Activated B cell treated with CpG ODN at 0.5 μM for 24 hours (primary cell): ENCODE data around the gene KRI1. TPM values are rescaled to one million over a fixed set of nuclear protein-coding genes. Genes with fewer than 3 reads are reported as not detected.

ENCODE experiments used
- ATAC-seq: fragments of 200-7000 bp; cut with Tn5 transposase; one replicate; pipeline ENCODE4 v1.10.0; 2021; ENCODE audit warnings: low read depth, mild to moderate bottlenecking, moderate library complexity
- CTCF ChIA-PET: fragments of 350-600 bp; sonication (Branson Sonifier 250); formaldehyde crosslinking; loops from one replicate; lab custom pipeline; 2021; ENCODE audit warnings: antibody characterized with exemption; lab: Charles Lee
- POLR2A ChIA-PET: fragments of 350-600 bp; sonication (Branson Sonifier 250); formaldehyde crosslinking; loops from one replicate; lab custom pipeline; 2021; ENCODE audit warnings: antibody characterized with exemption; lab: Charles Lee
- DNase-seq: peaks from one replicate; pipeline ENCODE4 v3.0.0; 2022
- H3K27ac Mint-ChIP-seq: one replicate; pipeline ENCODE4 v1.8.0; 2020; ENCODE audit warnings: mixed read lengths
- H3K27me3 Mint-ChIP-seq: one replicate; pipeline ENCODE4 v1.8.0; 2021; ENCODE audit warnings: mixed read lengths
- H3K36me3 Mint-ChIP-seq: one replicate; pipeline ENCODE4 v1.8.0; 2021; ENCODE audit warnings: low read depth, mixed read lengths
- H3K4me1 Mint-ChIP-seq: one replicate; pipeline ENCODE4 v1.8.0; 2021; ENCODE audit warnings: mixed read lengths
- H3K4me3 Mint-ChIP-seq: one replicate; pipeline ENCODE4 v1.8.0; 2020; ENCODE audit warnings: mild to moderate bottlenecking, mixed read lengths
- H3K9me3 Mint-ChIP-seq: one replicate; pipeline ENCODE4 v1.8.0; 2020; ENCODE audit warnings: mixed read lengths
- intact Hi-C: fragments of 100-400 bp; cut with micrococcal nuclease; formaldehyde crosslinking; loops from one replicate; pipeline ENCODE4 v1.15.1; 2024
- total RNA-seq: library from RNA; stranded (reverse); gene quantifications from 2 replicates; pipeline ENCODE4 v1.2.3, GENCODE V29; 2022
- TF ChIP-seq, protein P1 (sequence below): fragments of 200-600 bp; IDR thresholded peaks from one replicate; pipeline ENCODE4 v1.8.0; 2022; ENCODE audit warnings: antibody characterized with exemption, mild to moderate bottlenecking

KRI1 gene
- total RNA-seq, 1 donor from 2014 or later, result 48.1 TPM

DNA sequence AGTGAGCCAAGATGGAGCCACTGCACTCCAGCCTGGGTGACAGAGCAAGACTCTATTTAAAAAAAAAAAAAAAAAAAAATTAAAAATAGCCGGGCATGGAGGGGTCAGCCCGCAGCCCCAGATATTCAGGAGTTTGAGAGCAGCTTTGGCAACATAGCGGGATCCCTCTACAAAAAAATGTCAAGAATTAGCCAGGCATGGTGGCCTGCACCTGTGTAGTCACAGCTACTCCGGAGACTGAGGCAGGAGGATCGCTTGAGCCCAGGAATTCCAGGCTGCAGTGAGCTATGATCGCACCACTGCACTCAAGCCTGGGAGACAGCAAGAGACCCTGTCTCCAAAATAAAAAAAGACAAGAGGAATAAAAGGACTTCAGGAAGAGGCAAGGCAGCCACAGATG is 20.6 kb upstream of the KRI1 start:
- ChIA-PET POLR2A (interaction anchor here (0.6 kb wide), 1 partner anchor 18 kb away, joined by 3 read pairs; no protein-coding TSS in a partner anchor), CTCF (interaction anchor here (1.6 to 9.3 kb wide), 2 partner anchors 60 to 114 kb away, joined by 5 to 353 read pairs; no protein-coding TSS in a partner anchor)
- TF ChIP-seq, protein P1, sequence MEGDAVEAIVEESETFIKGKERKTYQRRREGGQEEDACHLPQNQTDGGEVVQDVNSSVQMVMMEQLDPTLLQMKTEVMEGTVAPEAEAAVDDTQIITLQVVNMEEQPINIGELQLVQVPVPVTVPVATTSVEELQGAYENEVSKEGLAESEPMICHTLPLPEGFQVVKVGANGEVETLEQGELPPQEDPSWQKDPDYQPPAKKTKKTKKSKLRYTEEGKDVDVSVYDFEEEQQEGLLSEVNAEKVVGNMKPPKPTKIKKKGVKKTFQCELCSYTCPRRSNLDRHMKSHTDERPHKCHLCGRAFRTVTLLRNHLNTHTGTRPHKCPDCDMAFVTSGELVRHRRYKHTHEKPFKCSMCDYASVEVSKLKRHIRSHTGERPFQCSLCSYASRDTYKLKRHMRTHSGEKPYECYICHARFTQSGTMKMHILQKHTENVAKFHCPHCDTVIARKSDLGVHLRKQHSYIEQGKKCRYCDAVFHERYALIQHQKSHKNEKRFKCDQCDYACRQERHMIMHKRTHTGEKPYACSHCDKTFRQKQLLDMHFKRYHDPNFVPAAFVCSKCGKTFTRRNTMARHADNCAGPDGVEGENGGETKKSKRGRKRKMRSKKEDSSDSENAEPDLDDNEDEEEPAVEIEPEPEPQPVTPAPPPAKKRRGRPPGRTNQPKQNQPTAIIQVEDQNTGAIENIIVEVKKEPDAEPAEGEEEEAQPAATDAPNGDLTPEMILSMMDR, result no peak
- Mint-ChIP-seq H3K27ac (no peak overlapping the region), H3K4me3 (no peak overlapping the region), H3K4me1 (peaks cover 14% of the 10 kb centered on the region), H3K27me3 (no peaks in the 10 kb centered on the region), H3K36me3 (no peaks in the 10 kb centered on the region), H3K9me3 (no peaks in the 10 kb centered on the region)
- ATAC-seq (no peak), DNase-seq (no peak)
- intact Hi-C loops, result no loop called here

DNA sequence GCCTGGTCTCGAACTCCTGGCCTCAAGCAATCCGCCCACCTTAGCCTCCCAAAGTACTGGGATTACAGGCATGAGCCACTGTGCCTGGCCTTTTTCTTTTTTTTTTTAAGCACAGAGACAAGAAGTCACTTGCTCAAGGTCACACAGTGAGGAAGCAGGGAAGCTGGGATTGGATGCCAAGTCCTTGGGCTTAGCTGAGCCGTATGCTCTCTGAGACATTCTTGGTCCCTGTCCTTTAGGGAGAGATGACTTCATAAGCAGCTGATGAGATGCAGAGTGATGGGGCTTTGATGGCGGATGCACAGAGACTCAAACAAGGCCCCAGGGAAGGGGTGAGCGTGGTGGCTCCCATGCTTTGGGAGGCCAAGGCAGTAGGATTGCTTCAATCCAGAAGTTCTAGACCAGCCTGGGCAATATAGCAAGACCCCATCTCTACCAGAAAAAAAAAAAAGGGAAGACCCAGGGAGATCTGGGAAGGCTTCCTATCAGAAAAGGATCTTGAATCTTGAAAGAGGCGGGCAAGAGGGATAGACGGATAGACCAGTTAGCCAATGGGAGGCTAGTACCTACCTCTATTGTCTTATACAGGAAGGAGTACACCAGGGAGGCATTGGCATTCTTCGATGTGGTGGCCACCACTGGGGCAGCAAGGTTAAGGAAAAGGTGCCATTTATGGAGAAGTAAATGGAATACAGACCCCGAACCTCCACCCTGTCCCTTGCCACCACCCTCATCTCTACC is 17.4 kb upstream of the KRI1 start:
- Mint-ChIP-seq H3K4me3 (no peak overlapping the region), H3K27ac (peak overlapping the region; percentile 12), H3K36me3 (no peaks in the 10 kb centered on the region), H3K9me3 (no peaks in the 10 kb centered on the region), H3K4me1 (peaks cover 19% of the 10 kb centered on the region), H3K27me3 (no peaks in the 10 kb centered on the region)
- CTCF ChIA-PET, result interaction anchor here (0.7 to 9.3 kb wide), 6 partner anchors 7 to 99 kb away, joined by 3 to 353 read pairs (median 6); no protein-coding TSS in a partner anchor
- TF ChIP-seq, protein P1, result no peak
- ATAC-seq (no peak), DNase-seq (no peak)
- intact Hi-C loops, result no loop called here
- POLR2A ChIA-PET, result interaction anchor here (0.5 to 0.6 kb wide), 2 partner anchors 12 to 61 kb away, joined by 3 to 7 read pairs; no protein-coding TSS in a partner anchor

DNA sequence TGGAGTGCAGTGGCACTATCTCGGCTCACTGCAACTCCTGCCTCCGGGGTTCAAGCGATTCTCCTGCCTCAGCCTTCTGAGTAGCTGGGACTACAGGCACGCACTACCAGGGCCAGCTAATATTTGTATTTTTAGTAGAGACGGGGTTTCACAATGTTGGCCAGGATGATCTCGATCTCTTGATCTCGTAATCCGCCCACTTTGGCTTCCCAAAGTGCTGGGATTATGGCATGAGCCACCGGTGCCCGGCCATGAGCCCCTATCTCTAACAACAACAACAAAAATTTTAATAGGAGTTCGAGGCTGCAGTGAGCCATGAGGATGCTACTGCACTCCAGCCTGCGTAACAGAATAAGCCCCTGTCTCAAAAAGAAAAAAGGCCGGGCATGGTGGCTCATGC is 16.3 kb upstream of the KRI1 start:
- TF ChIP-seq, protein P1, result no peak
- Mint-ChIP-seq H3K27me3 (no peaks in the 10 kb centered on the region), H3K4me3 (no peak overlapping the region), H3K4me1 (peaks cover 16% of the 10 kb centered on the region), H3K27ac (no peak overlapping the region), H3K9me3 (no peaks in the 10 kb centered on the region), H3K36me3 (no peaks in the 10 kb centered on the region)
- ATAC-seq, result no peak
- DNase-seq, result no peak
- ChIA-PET CTCF (interaction anchor here (0.6 to 9.3 kb wide), 22 partner anchors 8 to 179 kb away, joined by 3 to 353 read pairs (median 4); partner anchors contain the start of genes CDC37 and QTRT1), POLR2A (interaction anchor here (0.6 to 3.1 kb wide), 8 partner anchors 11 to 122 kb away, joined by 3 to 68 read pairs (median 6); partner anchors contain the start of gene QTRT1)
- intact Hi-C loops, result no loop called here

DNA sequence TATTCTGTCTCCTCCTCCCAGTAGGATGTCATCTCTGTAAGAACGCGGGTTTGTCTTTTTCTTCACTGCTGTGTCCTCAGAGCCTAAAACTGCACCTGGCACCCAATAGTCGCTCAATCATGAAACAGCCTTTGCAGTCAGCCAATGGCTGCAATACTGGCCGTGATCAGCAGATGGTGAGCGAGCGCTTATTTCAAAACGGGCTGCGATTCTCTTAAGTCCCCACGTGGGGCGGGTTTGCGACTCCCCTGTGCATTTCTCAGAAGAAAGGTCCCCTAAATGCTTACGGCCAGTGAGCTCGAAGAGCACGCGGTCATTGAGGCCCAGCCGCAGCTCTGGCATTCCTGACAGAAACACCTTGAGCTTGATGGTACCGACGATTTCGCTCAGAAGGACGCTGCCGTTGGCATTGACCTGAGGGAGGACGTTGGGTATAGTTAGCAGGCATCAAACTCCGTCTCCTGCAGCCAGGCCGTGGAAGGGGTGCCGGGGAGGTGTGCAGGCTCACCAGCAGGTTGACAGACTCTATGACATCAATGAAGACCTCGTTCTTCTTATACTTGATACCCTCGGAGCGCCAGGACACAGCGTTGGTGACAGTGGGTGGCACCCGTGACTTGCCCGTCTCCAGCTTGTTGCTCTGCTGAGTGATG is 15.3 kb upstream of the KRI1 start:
- ATAC-seq (peak; percentile 100), DNase-seq (peak; percentile 80)
- Mint-ChIP-seq H3K36me3 (no peaks in the 10 kb centered on the region), H3K9me3 (no peaks in the 10 kb centered on the region), H3K27ac (no peak overlapping the region), H3K27me3 (no peaks in the 10 kb centered on the region), H3K4me3 (no peak overlapping the region), H3K4me1 (peaks cover 16% of the 10 kb centered on the region)
- ChIA-PET CTCF (interaction anchor here (0.6 to 9.3 kb wide), 27 partner anchors 9 to 178 kb away, joined by 3 to 353 read pairs (median 4); partner anchors contain the start of genes CDC37 and QTRT1), POLR2A (interaction anchor here (0.6 to 3.1 kb wide), 14 partner anchors 15 to 121 kb away, joined by 3 to 68 read pairs (median 5); partner anchors contain the start of genes KRI1 and QTRT1)
- intact Hi-C loops, result loop anchor here (1.0 kb wide), 4 partner anchors 23 to 118 kb away; no protein-coding TSS in a partner anchor
- TF ChIP-seq, protein P1, result peak; percentile 73
